GM12873 (cell line): ENCODE results near the gene HNRNPA3.

Experiments used
- TF ChIP-seq, protein P1 (sequence below): IDR thresholded peaks from 2 replicates; pipeline ENCODE4 v1.5.1; 2012; ENCODE audit warnings: low read depth, mild to moderate bottlenecking, moderate library complexity, low read length, control low read depth; ENCODE audit not compliant: insufficient read depth; ENCODE audit errors: missing control alignments

HNRNPA3 gene

DNA sequence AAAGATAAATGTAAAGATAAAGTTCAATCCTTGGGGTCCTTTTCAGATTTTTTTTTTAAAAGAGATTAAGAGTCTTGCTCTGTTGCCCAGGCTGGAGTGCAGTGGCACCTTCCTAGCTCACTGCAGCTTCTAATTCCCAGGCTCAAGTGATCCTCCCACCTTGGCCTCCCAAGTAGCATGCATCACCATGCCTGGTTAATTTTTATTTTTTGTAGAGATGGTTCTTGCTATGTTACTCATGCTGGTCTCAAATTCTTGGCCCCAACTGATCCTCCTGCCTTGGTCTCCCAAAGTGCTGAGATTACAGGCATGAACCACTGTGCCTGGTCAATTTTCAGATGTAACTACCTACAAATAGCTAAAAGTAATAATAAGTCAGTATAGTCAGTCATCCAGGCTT is 30.9 kb downstream of the HNRNPA3 start:
- TF ChIP-seq, protein P1, sequence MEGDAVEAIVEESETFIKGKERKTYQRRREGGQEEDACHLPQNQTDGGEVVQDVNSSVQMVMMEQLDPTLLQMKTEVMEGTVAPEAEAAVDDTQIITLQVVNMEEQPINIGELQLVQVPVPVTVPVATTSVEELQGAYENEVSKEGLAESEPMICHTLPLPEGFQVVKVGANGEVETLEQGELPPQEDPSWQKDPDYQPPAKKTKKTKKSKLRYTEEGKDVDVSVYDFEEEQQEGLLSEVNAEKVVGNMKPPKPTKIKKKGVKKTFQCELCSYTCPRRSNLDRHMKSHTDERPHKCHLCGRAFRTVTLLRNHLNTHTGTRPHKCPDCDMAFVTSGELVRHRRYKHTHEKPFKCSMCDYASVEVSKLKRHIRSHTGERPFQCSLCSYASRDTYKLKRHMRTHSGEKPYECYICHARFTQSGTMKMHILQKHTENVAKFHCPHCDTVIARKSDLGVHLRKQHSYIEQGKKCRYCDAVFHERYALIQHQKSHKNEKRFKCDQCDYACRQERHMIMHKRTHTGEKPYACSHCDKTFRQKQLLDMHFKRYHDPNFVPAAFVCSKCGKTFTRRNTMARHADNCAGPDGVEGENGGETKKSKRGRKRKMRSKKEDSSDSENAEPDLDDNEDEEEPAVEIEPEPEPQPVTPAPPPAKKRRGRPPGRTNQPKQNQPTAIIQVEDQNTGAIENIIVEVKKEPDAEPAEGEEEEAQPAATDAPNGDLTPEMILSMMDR: no peak

GRCh38 chr2:177244244-177244771 is 31.7 kb downstream of the HNRNPA3 start:
- TF ChIP-seq, protein P1: no peak

- TF ChIP-seq, protein P1: no peak
Observed at GRCh38 chr2:177245010-177245422, 32.4 kb downstream of the HNRNPA3 start.

DNA sequence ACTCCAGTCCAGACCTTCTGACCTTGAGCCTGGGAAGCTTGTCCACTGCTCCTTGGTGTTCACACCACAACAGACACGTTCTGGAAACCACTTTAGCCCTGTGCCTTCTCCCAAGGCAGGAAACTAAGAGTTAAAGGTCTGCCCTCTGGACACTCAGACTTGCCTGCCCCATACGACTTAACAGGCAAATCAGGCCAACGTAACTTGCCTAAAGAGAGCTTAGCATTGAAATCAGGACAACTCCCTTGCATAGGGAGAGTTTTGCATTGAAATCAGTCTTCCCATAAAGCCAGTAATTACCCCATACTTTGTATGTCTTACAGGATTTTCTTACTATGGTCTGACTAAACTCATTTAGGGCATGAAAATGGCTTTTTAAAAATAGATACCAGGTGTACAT is 33.4 kb downstream of the HNRNPA3 start:
- TF ChIP-seq, protein P1: no peak

GRCh38 chr2:177247693-177248262 is 35.2 kb downstream of the HNRNPA3 start:
- TF ChIP-seq, protein P1: no peak

GRCh38 chr2:177249038-177249437 is 36.4 kb downstream of the HNRNPA3 start:
- TF ChIP-seq, protein P1: no peak

DNA sequence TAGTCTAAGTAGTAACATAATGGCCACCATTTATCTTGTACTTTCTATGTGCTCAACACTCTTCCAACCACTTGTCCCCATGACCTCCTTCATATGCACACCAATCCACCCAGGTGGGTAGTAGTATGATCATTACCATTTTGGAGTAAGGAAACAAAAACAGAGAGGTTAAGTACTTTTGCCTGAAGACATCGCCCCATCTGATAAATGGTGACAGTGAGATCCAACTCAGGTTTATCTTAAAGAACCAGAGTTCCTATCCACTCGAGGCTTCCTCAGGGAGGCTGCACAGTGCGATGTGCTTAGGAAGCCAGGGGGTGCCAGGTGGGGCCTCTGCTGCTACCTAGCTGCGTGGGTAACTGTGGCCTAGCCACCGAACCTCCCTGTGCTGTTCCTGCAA is 37.9 kb downstream of the HNRNPA3 start:
- TF ChIP-seq, protein P1: no peak

DNA sequence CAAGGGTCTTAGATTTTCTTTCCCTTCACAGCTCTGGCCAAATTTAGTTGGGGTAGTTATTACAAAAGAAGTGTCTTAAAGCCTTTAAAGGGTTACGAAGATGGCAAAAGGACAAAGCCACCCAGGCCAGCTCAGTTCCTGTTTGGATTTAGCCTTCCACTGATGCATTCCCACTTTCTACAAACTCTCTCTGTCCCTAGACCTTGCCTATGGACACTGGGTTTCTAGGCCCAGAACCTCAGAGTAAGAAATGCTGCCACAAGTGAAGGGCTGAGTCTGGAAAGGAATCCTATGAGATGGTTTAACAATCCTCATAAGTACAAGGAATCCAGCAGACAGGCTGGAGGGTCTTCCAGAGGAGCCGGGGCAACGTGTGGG is 38.6 kb downstream of the HNRNPA3 start:
- TF ChIP-seq, protein P1: no peak
